Hematopoietic multipotent progenitor cell treated with erythropoietin and hydrocortisone succinate and interleukin-3 and kit ligand, for 6 days (in vitro differentiated cells): Measurements from ENCODE around the gene RNF41.
"Not testable (repeated sequence)": the region's sequence is repeated elsewhere in the genome, so short reads cannot be mapped to it uniquely, and the experiment has no call there.

Source experiments
- DNase-seq: peaks from one replicate; pipeline ENCODE4 v3.0.0-alpha.2; 2015

Gene RNF41

GRCh38 chr12:56221757-56222530 lies at the start of gene RNF41:
RNF41 (minus strand) TSS chr12:56221922; CDS start chr12:56214047, 7,875 bp downstream.
- peak; percentile 99 for DNase-seq

GRCh38 chr12:56271031-56271430 lies 49.3 kb upstream of the RNF41 start:
- DNase-seq = peak; percentile 65

GRCh38 chr12:56267443-56268071 lies 45.8 kb upstream of the RNF41 start:
- peak; percentile 47 for DNase-seq

- DNase-seq = peak; percentile 95
These were observed 45.1 kb upstream of the RNF41 start, which contains the start of gene COQ10A for GRCh38 chr12:56266693-56267442. COQ10A (plus strand) TSS chr12:56266942; CDS start chr12:56267119, 177 bp downstream.

- DNase-seq = not testable (repeated sequence)
These were observed 44.5 kb upstream of the RNF41 start for GRCh38 chr12:56266068-56266692.

GRCh38 chr12:56262955-56263354 lies 41.2 kb upstream of the RNF41 start:
- peak; percentile 32 for DNase-seq

- peak; percentile 42 for DNase-seq
These were observed 39.9 kb upstream of the RNF41 start for GRCh38 chr12:56261503-56262232.

GRCh38 chr12:56260921-56261320 lies 39.2 kb upstream of the RNF41 start:
- DNase-seq = no peak

- DNase-seq = no peak
These were observed 38.7 kb upstream of the RNF41 start for GRCh38 chr12:56260380-56260779.

GRCh38 chr12:56258820-56259183 lies 37.1 kb upstream of the RNF41 start:
- no peak for DNase-seq

GRCh38 chr12:56258068-56258819 lies 36.5 kb upstream of the RNF41 start, which contains the start of gene ANKRD52:
ANKRD52 (minus strand) TSS chr12:56258384; CDS start chr12:56258269, 115 bp downstream.
- peak; percentile 91 for DNase-seq

GRCh38 chr12:56257491-56258067 lies 35.9 kb upstream of the RNF41 start:
- DNase-seq = peak; percentile 37

GRCh38 chr12:56257071-56257470 lies 35.3 kb upstream of the RNF41 start:
- DNase-seq = no peak

- DNase-seq = no peak
These were observed 34.7 kb upstream of the RNF41 start for GRCh38 chr12:56256326-56256960.

GRCh38 chr12:56255671-56256070 lies 33.9 kb upstream of the RNF41 start:
- no peak for DNase-seq

- DNase-seq = peak; percentile 20
These were observed 31.4 kb upstream of the RNF41 start for GRCh38 chr12:56253091-56253490.

- DNase-seq = no peak
These were observed 30.9 kb upstream of the RNF41 start for GRCh38 chr12:56252649-56253048.

GRCh38 chr12:56248711-56249110 lies 27.0 kb upstream of the RNF41 start:
- DNase-seq = no peak

GRCh38 chr12:56247923-56248322 lies 26.2 kb upstream of the RNF41 start:
- no peak for DNase-seq

GRCh38 chr12:56244494-56244893 lies 22.8 kb upstream of the RNF41 start:
- no peak for DNase-seq
